Caco-2 (cell line): Measurements from ENCODE around the gene LIPA. TPM values are rescaled to one million over a fixed set of nuclear protein-coding genes. Genes with fewer than 3 reads are reported as not detected.

ENCODE experiments used
- BruUV-seq: library from RNA; stranded (reverse); fragments of 400-500 nt; replicated peaks from 2 replicates; lab custom pipeline; 2021; lab: Mats Ljungman, UMichigan
- CTCF ChIA-PET: fragments of 300-600 bp; sonication (Branson Sonifier 250); formaldehyde crosslinking; loops from one replicate; lab custom pipeline; 2022; ENCODE audit warnings: antibody characterized with exemption; lab: Charles Lee
- POLR2A ChIA-PET: fragments of 300-600 bp; sonication (Branson Sonifier 250); formaldehyde crosslinking; loops from one replicate; lab custom pipeline; 2022; ENCODE audit warnings: antibody characterized with exemption; lab: Charles Lee
- DNase-seq, 2 experiments: peaks; one replicate each; pipeline versions ENCODE4 v3.0.0 to v3.0.0-alpha.2; 2020 to 2022
- H3K27me3 ChIP-seq: replicated peaks from 2 replicates; pipeline ENCODE4 v1.6.0; 2011; ENCODE audit warnings: low read length; ENCODE audit not compliant: control insufficient read depth, insufficient read depth
- H3K36me3 ChIP-seq: 2 replicates; pipeline ENCODE4 v1.5.1; 2011; ENCODE audit warnings: low read length; ENCODE audit not compliant: control insufficient read depth, insufficient read depth
- H3K4me1 ChIP-seq: fragments of 250-450 bp; sonication (Bioruptor Pico); 2 replicates; pipeline ENCODE4 v1.5.1; 2020; ENCODE audit warnings: mild to moderate bottlenecking
- H3K4me3 ChIP-seq: 2 replicates; pipeline ENCODE4 v1.5.1; 2011; ENCODE audit warnings: low read depth, mild to moderate bottlenecking, control low read depth, low read length
- H3K9me3 ChIP-seq: fragments of 250-450 bp; sonication (Bioruptor Pico); 2 replicates; pipeline ENCODE4 v1.5.1; 2020; ENCODE audit warnings: mild to moderate bottlenecking, moderate library complexity
- H3K27ac Mint-ChIP-seq: one replicate; pipeline ENCODE4 v1.8.0; 2022; ENCODE audit warnings: mixed read lengths; ENCODE audit not compliant: unreplicated experiment
- H3K27me3 Mint-ChIP-seq: one replicate; pipeline ENCODE4 v1.8.0; 2022; ENCODE audit warnings: mixed read lengths; ENCODE audit not compliant: insufficient read depth, unreplicated experiment
- H3K36me3 Mint-ChIP-seq: one replicate; pipeline ENCODE4 v1.8.0; 2022; ENCODE audit warnings: mild to moderate bottlenecking, mixed read lengths; ENCODE audit not compliant: insufficient read depth, unreplicated experiment
- H3K4me1 Mint-ChIP-seq: one replicate; pipeline ENCODE4 v1.8.0; 2022; ENCODE audit warnings: low read depth, mixed read lengths; ENCODE audit not compliant: unreplicated experiment
- H3K4me3 Mint-ChIP-seq: one replicate; pipeline ENCODE4 v1.8.0; 2022; ENCODE audit warnings: mild to moderate bottlenecking, moderate library complexity, mixed read lengths; ENCODE audit not compliant: unreplicated experiment
- H3K9me3 Mint-ChIP-seq: one replicate; pipeline ENCODE4 v1.8.0; 2022; ENCODE audit warnings: mixed read lengths; ENCODE audit not compliant: unreplicated experiment
- CTCF ChIP-seq, 2 experiments: fragments of 200-600 bp in 1 of 2; IDR thresholded peaks; 1 replicate in 1 of 2; 2 replicates in 1 of 2; pipeline versions ENCODE4 v1.5.1 to v1.8.0; 2011 to 2022; ENCODE audit warnings: antibody characterized with exemption in 1 of 2, control low read depth in 1 of 2, inconsistent platforms in 1 of 2, low read depth in 1 of 2, low read length in 1 of 2, mild to moderate bottlenecking in 1 of 2, moderate library complexity in 1 of 2; ENCODE audit not compliant: insufficient read depth in 1 of 2, severe bottlenecking in 1 of 2, unreplicated experiment in 1 of 2
- intact Hi-C: fragments of 100-400 bp; cut with micrococcal nuclease; formaldehyde crosslinking; loops from one replicate; pipeline ENCODE4 v1.10.0; 2022; ENCODE audit not compliant: unreplicated experiment
- total RNA-seq: library from RNA; stranded (reverse); gene quantifications from 2 replicates; pipeline ENCODE4 v1.2.3, GENCODE V29; 2022

Gene LIPA
- total RNA-seq, 1 experiment from 2014 or later, result 18.8 TPM

- Histone ChIP-seq H3K4me1 (peaks cover 11% of the 10 kb centered on the region), H3K27me3 (no peaks in the 10 kb centered on the region), H3K4me3 (no peak overlapping the region), H3K9me3 (no peaks in the 10 kb centered on the region), H3K36me3 (no peaks in the 10 kb centered on the region)
- POLR2A ChIA-PET, result no interaction called here
- H3K9me3 Mint-ChIP-seq, result no peaks in the 10 kb centered on the region
- TF ChIP-seq CTCF (IDR thresholded peaks at IDR 0.05; ENCODE audit: insufficient read depth in 1 of 2, low read depth in 1 of 2, low read length in 1 of 2, severe bottlenecking in 1 of 2, unreplicated experiment in 1 of 2), result no peak
- DNase-seq, result no peak
- no TSS peak for BruUV-seq
- CTCF ChIA-PET, result no interaction called here
- H3K27ac Mint-ChIP-seq, result no peak overlapping the region
- intact Hi-C loops, result no loop called here
- no peaks in the 10 kb centered on the region for H3K27me3 Mint-ChIP-seq
- peaks cover 9% of the 10 kb centered on the region for H3K4me1 Mint-ChIP-seq
- H3K4me3 Mint-ChIP-seq, result no peak overlapping the region
- H3K36me3 Mint-ChIP-seq, result no peaks in the 10 kb centered on the region
Observed at GRCh38 chr10:89278900-89279392, 27.4 kb upstream of the LIPA start.

GRCh38 chr10:89278034-89278535, 26.5 kb upstream of the LIPA start:
- TF ChIP-seq CTCF (IDR thresholded peaks at IDR 0.05; ENCODE audit: insufficient read depth in 1 of 2, low read depth in 1 of 2, low read length in 1 of 2, severe bottlenecking in 1 of 2, unreplicated experiment in 1 of 2), result no peak
- Mint-ChIP-seq H3K4me1 (peaks cover 15% of the 10 kb centered on the region), H3K4me3 (no peak overlapping the region), H3K9me3 (no peaks in the 10 kb centered on the region), H3K36me3 (no peaks in the 10 kb centered on the region), H3K27ac (peak overlapping the region; percentile 34), H3K27me3 (no peaks in the 10 kb centered on the region)
- no TSS peak for BruUV-seq
- POLR2A ChIA-PET, result interaction anchor here (0.5 kb wide), 1 partner anchor 10 kb away, joined by 3 read pairs; no protein-coding TSS in a partner anchor
- Histone ChIP-seq H3K36me3 (no peaks in the 10 kb centered on the region), H3K9me3 (no peaks in the 10 kb centered on the region), H3K4me1 (peaks cover 11% of the 10 kb centered on the region), H3K4me3 (no peak overlapping the region), H3K27me3 (no peaks in the 10 kb centered on the region)
- CTCF ChIA-PET, result no interaction called here
- DNase-seq, result peak in 1 of 2 experiments; percentile 33
- intact Hi-C loops, result no loop called here

GRCh38 chr10:89275383-89275782, 23.8 kb upstream of the LIPA start:
- Mint-ChIP-seq H3K27ac (no peak overlapping the region), H3K4me1 (peaks cover 21% of the 10 kb centered on the region), H3K36me3 (no peaks in the 10 kb centered on the region), H3K9me3 (no peaks in the 10 kb centered on the region), H3K27me3 (no peaks in the 10 kb centered on the region), H3K4me3 (no peak overlapping the region)
- no TSS peak for BruUV-seq
- ChIA-PET CTCF (interaction anchor here (1.0 kb wide), 1 partner anchor 114 kb away, joined by 3 read pairs; no protein-coding TSS in a partner anchor), POLR2A (interaction anchor here (0.5 kb wide), 1 partner anchor 139 kb away, joined by 3 read pairs; the partner anchor contains the start of gene IFIT5)
- Histone ChIP-seq H3K4me1 (peaks cover 13% of the 10 kb centered on the region), H3K36me3 (no peaks in the 10 kb centered on the region), H3K9me3 (no peaks in the 10 kb centered on the region), H3K27me3 (no peaks in the 10 kb centered on the region), H3K4me3 (no peak overlapping the region)
- intact Hi-C loops, result no loop called here
- DNase-seq, result no peak
- TF ChIP-seq CTCF (IDR thresholded peaks at IDR 0.05; ENCODE audit: insufficient read depth in 1 of 2, low read depth in 1 of 2, low read length in 1 of 2, severe bottlenecking in 1 of 2, unreplicated experiment in 1 of 2), result no peak
